A172 (cell line): ENCODE data around the gene TAS2R10. TPM values are rescaled to one million over a fixed set of nuclear protein-coding genes. Genes with fewer than 3 reads are reported as not detected.
"Not testable (repeated sequence)": the region's sequence is repeated elsewhere in the genome, so short reads cannot be mapped to it uniquely, and the experiment has no call there.

Source experiments
- DNase-seq: peaks from one replicate; pipeline ENCODE4 v3.0.0-alpha.2; 2015; ENCODE audit warnings: low spot score
- total RNA-seq: library from RNA; depleted of rRNA; stranded (reverse); fragments of >200 nt; shearing (Covaris generic); gene quantifications from 2 replicates; pipeline ENCODE4 v1.2.3, GENCODE V29; 2014; rRNA removed

Gene TAS2R10, protein sequence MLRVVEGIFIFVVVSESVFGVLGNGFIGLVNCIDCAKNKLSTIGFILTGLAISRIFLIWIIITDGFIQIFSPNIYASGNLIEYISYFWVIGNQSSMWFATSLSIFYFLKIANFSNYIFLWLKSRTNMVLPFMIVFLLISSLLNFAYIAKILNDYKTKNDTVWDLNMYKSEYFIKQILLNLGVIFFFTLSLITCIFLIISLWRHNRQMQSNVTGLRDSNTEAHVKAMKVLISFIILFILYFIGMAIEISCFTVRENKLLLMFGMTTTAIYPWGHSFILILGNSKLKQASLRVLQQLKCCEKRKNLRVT
- total RNA-seq: not detected in 2 replicates

GRCh38 chr12:10826258-10826657 lies at the start of gene TAS2R10:
Gene TAS2R10 (minus strand): TSS chr12:10826358. CDS start chr12:10826269, 89 bp downstream.
- DNase-seq: no peak

DNA sequence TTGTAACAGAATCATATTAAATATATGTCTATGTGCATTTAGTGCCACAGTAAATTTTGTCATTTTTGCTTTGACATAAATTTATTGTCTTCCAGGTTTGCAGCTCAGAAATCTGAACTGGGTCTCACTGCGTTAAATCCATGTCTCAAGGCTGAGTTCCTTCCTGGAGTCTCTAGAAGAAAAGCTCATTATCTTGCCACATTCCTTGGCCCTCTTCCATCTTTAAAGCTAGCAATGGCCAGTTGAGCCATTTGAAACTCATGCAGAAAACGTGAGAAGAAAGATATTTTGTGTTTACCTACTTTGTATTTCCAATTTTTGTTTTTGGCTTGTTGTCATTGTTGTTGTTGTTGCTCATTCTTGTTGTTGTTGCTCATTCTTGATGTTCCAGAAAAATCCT lies 47.2 kb upstream of the TAS2R10 start:
- no peak for DNase-seq

GRCh38 chr12:10867381-10867780 lies 41.2 kb upstream of the TAS2R10 start:
- no peak for DNase-seq

DNA sequence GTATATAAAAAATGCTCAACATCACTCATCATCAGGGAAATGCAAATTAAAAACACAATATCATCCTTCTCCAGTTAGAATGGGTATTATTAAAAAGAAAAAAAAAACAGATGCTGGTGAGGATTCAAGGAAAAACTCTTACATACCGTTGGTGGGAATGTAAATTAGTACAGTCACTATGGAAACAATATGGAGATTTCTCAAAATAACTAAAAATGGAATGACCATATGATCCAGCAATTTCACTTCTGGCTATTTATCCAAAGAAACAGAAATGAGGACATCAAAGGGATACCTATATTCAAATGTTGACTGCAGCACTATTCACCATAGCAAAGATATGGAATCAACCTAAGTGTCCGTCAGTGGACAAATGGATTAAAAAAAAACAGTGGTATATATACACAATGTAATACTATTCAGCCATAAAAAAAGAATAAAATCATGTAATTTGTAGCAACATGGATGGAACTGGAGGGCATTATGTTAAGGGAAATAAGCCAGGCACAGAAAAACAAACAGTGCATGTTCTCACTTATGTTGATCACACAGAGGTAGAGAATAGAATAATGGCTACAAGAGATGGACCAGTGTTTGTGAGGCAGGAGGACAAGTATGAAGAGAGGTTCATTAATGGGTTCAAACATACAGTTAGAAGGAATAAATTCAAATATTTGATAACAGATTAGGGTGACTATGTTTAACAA lies 37.5 kb upstream of the TAS2R10 start:
- DNase-seq: no peak

- no peak for DNase-seq
These were observed 35.2 kb upstream of the TAS2R10 start for GRCh38 chr12:10861366-10861765.

- no peak for DNase-seq
These were observed 29.6 kb upstream of the TAS2R10 start for GRCh38 chr12:10855807-10856206.

GRCh38 chr12:10853776-10854175 lies 27.6 kb upstream of the TAS2R10 start:
- no peak for DNase-seq

- DNase-seq: no peak
These were observed 25.2 kb upstream of the TAS2R10 start for GRCh38 chr12:10851243-10851858.

GRCh38 chr12:10849425-10849878 lies 23.3 kb upstream of the TAS2R10 start, which contains the start of gene PRR4:
Gene PRR4 (minus strand): TSS chr12:10849475. CDS start chr12:10849437, 38 bp downstream.
- DNase-seq: no peak

- DNase-seq: no peak
These were observed 21.6 kb upstream of the TAS2R10 start for GRCh38 chr12:10847744-10848143.

GRCh38 chr12:10842862-10843261 lies 16.7 kb upstream of the TAS2R10 start:
- no peak for DNase-seq

- DNase-seq: no peak
These were observed 12.3 kb upstream of the TAS2R10 start for GRCh38 chr12:10838461-10838860.

DNA sequence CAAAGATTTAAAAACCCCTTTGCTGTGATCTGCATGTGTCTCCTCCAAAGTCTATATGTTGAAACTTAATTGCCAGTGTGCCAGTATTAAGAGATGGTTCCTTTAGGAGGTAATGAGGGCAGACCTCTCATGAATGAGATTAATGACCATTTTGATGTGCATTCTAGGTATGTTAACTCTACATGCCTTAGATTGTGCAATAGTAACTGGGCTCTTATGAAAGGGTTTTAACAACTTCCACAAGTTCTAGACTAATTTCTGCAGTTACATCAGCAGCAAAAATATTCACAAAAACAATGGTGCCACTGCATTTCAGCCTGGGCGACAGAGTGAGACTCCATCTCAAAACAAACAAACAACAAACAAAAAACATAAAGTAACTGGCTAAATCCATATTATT lies 3.8 kb upstream of the TAS2R10 start:
- DNase-seq: no peak

DNA sequence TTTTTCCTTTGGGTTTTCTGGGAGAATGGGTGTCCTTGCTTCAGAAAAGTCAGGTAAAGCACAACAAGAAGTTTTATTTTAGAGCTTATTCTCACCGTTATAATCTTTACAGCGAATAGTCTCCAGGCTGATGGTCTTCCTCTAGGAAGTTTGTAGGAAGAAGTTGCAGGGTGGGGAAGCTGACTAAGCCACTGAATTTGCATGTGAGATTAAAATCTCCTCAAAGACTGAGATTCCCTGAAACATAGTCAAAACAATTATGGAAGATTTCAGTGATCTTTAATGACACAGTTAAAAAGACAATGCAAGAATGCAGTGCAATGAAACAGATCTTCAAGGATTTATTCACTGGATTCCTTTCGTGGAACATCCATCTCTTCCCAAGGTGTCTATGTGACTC lies 1.2 kb downstream of the TAS2R10 start:
- no peak for DNase-seq

GRCh38 chr12:10811883-10812536 lies 14.1 kb downstream of the TAS2R10 start:
- DNase-seq: no peak

DNA sequence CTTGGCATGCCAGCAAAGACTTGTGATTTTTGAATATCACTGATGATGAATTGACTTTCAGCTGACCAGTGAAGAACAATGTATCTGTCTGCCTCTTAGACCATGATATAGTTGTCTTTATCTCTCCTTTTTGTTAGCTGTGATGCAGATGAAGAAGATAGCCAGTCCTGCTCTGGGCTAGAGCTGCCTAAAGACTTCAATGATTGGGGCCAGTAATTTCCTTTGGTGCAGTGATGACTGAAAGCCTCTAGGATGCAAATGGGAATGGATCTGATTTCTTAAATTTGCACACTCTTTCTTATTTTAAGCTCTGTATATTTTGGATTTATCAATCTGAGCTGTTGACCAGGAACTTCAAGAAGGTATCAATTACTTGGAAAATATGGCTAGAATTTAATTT lies 16.1 kb downstream of the TAS2R10 start, which contains the start of gene TAS2R9:
Gene TAS2R9, minus strand, starts transcription at position 101 of the 400 bp plus-strand sequence. Its CDS starts 93 bp downstream, at position 8.
- DNase-seq: no peak

- no peak for DNase-seq
These were observed 19.0 kb downstream of the TAS2R10 start, which contains the start of gene TAS2R8 for GRCh38 chr12:10807186-10807585. Gene TAS2R8 (minus strand): TSS chr12:10807286. CDS start chr12:10806980, 306 bp downstream.

- DNase-seq: no peak
These were observed 23.6 kb downstream of the TAS2R10 start, which contains the start of gene TAS2R7 for GRCh38 chr12:10802587-10802986. Gene TAS2R7 (minus strand): TSS chr12:10802627. CDS start chr12:10802570, 57 bp downstream.

DNA sequence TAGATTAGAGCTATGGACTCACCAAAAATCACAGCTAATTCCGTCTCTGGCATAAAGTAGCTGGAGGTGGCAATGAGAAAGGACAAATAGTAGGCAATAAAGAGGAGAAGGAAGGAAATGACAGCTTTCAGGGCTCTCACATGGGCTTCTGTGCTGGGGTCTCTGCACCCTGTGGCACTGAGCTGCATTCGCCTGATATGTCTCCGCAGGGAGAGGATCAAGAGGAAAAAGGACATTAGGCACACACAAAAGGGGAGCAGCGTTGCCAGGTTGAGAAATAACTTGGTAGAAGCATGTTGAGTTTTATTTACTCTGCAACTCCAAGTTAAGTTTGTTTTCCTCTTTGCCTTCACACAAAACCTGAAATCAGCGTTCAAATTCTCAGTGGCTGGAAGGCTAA lies 24.4 kb downstream of the TAS2R10 start:
- DNase-seq: no peak

GRCh38 chr12:10794222-10794621 lies 31.9 kb downstream of the TAS2R10 start:
- no peak for DNase-seq

DNA sequence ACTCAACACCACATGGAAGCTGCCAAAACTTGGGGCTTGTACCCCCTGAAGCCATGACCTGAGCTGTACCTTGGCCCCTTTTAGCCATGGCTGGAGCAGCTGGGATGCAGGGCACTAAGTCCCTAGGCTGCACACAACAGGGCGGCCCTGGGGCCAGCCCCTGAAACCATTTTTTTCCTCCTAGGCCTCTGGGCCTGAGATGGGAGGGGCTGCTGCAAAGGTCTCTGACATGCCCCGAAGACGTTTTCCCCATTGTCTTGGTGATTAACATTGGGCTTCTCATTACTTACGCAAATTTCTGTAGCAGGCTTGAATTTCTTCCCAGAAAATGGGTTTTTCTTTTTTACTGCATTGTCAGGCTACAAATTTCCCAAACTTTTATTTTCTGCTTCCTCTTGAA lies 34.4 kb downstream of the TAS2R10 start:
- not testable (repeated sequence) for DNase-seq

- DNase-seq: no peak
These were observed 42.9 kb downstream of the TAS2R10 start for GRCh38 chr12:10783252-10783651.
